Keratinocyte (primary cell): ENCODE data around the gene TTC39B.

ENCODE experiments used
- EZH2 ChIP-seq: IDR thresholded peaks from one replicate; pipeline ENCODE4 v1.6.1; 2012; ENCODE audit warnings: inconsistent platforms, mild to moderate bottlenecking, low read length, moderate library complexity
- TF ChIP-seq, protein P1 (sequence below), 3 experiments: IDR thresholded peaks in 1 of 3; conservative IDR thresholded peaks in 1 of 3; optimal IDR thresholded peaks in 1 of 3; 2 replicates in 2 of 3; 3 replicates in 1 of 3; pipeline versions ENCODE3 to v1.5.1; 2011; ENCODE audit warnings: low read length in 3 of 3, mild to moderate bottlenecking in 3 of 3, moderate library complexity in 2 of 3, control low read depth in 1 of 3, inconsistent platforms in 1 of 3; ENCODE audit not compliant: insufficient read depth in 2 of 3; ENCODE audit errors: extremely low read depth in 1 of 3

DNA sequence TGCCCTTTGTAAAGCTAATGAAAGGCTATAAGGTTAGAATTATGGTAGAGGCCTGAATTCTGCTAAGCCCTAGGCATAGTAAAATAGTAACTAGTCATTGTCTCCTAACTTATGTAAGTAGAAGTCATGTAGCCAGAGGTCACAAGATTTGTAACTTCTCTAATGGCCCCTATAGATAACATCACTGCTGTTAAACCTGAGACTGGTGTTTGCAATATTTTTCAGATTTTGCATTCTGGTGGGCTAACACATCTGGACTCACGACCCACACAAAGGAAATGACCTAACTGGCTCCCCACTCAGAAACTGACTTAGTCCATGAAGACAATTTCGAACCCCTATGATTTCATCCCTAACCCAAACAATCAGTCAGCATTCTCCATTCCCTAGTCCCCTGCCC, 37.2 kb upstream of the TTC39B start:
- TF ChIP-seq, protein P1, sequence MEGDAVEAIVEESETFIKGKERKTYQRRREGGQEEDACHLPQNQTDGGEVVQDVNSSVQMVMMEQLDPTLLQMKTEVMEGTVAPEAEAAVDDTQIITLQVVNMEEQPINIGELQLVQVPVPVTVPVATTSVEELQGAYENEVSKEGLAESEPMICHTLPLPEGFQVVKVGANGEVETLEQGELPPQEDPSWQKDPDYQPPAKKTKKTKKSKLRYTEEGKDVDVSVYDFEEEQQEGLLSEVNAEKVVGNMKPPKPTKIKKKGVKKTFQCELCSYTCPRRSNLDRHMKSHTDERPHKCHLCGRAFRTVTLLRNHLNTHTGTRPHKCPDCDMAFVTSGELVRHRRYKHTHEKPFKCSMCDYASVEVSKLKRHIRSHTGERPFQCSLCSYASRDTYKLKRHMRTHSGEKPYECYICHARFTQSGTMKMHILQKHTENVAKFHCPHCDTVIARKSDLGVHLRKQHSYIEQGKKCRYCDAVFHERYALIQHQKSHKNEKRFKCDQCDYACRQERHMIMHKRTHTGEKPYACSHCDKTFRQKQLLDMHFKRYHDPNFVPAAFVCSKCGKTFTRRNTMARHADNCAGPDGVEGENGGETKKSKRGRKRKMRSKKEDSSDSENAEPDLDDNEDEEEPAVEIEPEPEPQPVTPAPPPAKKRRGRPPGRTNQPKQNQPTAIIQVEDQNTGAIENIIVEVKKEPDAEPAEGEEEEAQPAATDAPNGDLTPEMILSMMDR (optimal IDR thresholded peaks at IDR 0.05 in 1 of 3, IDR thresholded peaks at IDR 0.05 in 1 of 3, conservative IDR thresholded peaks at IDR 0.05 in 1 of 3; ENCODE audit: extremely low read depth in 1 of 3, insufficient read depth in 2 of 3, low read length in 3 of 3): no peak
- no peak for TF ChIP-seq EZH2
